Hypothalamus (tissue), 51 donors: Measurements from ENCODE around the gene SEPTIN8.

Experiments used
- DNase-seq, 51 donors: peaks; one replicate each; lab custom pipeline; 2025; lab: John Stamatoyannopoulos, UW

Gene SEPTIN8

DNA sequence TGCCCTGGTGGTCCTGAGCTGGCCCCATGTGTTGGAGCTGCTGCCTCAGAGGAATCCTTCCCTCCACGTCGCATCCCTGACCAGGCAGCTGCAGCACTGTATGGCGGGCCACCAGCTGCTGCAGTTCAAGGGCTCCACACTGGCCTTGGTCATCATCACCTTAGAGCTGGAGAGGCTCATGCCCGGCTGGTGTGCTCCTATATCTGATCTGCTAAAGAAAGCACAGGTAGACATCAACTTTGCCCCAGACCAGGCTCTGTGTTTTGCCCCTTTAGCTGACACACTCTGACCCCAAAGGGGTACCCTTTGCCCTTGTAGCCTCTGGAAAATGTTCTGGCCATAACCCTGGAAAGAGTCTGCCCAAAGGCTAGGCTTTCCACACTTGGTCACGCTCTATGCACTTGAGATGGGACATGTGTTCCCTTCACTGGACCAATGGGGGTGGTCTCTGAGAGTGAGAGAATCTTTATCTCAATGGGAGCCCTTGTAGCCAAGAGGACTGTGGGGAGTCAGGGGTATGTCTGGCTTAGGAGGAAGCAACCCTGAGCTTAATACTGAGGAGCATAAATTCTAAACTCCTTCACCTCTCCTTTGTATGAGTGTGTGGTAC is 25.0 kb downstream of the SEPTIN8 start:
- no peak for DNase-seq

DNA sequence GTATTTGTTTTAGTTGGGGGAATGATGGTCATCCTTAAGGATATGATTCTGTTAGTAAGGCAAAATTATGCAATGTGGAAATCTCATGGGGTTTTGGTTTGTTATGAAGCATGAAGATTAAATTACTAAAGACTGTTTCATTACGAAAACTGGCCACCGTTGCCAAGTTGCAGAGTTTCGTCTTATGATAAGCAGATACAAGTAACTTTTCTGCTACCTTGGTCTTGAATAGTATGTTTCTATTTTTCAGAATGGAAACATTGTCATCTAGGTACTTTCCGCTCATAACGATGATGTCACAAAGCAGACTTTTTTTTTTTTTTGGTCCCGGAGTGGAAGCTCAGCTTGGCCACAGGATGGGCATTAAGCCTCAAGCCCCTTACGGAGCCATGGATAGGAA is 25.6 kb downstream of the SEPTIN8 start:
- DNase-seq = no peak

DNA sequence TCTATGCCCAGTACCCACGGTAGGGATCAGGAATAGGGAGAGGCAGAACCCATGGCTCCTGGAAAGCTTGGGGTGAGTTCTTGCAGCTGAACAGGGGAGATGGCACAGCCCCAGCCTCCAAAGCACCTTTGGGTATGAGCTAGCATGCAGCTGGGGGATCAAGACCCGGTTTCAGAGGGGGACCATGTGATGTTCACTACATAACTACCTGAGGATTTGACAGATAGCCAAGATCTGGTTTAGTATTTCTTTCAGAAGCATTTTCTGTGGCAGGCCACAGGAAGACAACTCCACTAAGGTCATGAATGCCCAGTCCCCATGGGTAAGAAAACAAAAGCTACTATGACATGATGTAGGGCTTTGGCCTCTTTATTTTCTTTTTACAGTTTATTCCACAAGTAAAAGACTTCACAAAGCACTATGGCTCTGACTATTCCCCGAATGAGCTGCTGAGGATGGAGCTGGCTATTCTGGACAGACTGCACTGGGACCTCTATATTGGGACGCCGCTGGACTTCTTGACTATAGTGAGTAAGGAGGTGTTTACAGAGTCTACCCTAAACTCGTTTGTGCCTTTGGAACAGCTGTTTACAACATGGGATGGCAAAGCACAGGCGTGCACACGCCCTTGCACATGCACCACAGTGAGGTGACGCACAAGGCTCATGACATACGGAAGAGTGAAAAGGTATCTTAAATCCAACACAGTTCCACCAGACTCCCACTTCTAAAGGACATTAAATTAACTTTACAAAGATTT is 26.4 kb downstream of the SEPTIN8 start:
- no peak for DNase-seq

DNA sequence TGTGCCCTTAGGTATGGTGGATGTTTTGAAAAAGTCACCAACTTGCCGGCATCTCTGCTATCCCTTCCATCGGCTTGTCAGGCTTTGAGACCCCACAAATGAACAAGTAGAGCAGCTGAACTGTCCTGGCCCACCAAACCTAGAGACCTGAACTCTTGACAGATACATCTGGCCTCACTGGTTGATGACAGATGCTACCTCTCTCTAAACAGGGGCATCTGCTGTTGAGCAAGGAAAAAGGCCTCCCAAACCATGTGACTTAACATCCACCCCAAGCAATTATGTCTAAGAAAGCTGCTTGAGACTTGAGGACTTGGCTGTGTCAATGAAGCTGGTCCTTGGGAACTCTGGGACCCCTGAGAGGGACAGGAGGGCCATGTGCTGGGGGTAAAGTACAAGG is 27.5 kb downstream of the SEPTIN8 start:
- DNase-seq = no peak

DNA sequence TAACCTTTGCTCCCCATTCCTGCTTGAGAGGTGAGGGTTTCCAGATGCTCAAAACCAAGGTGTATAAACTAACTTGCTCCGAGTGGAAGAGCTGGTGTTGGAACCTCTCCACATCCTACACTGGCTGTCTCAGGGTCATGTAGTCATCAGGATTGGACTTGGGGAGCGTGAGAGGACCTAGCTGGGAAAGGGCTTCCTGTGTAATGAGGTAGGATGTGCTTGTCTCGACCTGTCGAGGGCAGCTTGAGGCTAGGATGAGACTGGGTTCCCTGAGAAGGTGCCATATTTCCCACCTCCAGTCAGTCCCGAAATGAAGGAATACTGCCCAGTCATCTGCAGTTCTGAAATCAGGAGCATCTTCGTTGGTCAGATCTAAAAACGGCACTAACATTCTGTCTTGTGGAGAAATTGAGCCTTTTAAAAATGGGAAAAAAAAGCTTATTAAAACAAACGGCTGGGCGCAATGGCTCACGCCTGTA is 28.5 kb downstream of the SEPTIN8 start:
- no peak for DNase-seq

DNA sequence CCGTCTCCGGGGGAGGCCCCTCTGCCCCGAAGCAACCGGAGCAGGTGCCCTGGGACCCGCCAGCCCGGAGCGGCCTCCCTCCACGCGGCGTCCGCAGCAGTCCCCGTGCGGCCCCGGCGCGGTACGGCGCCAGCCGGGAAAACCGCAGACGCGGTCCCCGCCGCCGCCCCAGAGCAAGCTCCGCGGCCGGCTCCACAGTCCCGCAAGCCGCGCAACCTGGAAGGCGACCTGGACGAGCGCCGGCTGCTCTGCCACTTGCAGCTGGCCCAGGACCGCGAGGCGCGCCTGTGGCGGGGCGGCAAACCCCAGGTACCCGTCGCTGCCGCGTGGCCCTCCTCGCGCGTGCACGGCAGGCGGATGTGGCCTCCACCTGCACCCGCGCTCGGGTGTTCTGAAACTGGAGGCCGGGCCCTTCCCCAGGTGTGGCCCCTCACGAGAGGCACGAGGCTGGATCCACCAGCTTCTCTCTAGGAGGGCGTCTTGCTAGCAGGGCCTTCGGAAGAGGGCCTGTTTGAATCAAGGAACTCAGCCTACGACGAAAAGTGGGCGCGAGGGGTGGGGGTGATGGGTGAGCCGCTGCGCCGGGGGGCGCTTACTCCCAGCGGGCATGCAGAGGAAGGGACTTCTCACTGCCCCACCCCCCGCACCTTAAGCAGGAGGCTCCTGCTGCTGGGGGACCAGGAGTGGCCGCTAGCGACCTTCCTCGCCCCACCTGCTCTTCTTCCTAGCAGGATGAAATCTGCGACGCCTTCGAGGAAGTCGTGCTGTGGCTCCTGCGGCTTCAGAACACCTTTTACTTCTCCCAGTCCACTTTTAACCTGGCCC is 29.2 kb downstream of the SEPTIN8 start:
- DNase-seq = no peak

DNA sequence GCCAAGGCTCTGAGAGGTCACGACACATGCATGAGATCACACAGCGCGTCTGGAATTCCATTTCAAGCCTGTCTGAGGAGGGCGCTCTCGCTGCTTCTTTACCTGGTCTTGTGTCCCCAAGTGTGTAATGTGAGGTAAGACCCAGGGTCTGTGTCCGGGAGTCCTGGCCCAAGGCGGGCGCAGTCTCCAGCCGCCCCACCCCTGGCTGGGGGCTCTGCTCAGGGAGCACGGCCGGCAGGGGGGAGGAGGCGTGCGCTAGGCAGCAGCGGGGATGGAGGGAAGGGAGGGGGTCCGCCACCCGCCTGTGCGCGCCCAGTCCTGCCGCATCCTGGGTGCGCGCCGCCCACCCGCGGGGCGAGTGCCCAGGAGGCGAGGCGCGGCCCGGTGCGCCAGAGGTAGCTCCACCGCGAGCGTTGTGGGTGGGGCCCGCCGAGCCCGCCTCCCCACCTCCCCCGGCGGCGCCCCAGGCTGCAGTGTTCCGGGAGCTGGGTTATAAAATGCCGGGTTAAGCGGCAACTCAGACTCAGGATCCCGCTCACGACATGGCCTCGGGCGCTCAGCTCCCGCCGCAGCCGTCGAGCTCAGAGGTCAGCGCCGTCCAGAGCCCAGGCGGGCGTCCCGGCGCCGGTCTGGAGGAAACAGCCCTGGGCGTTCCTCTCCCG is 30.0 kb downstream of the SEPTIN8 start, which contains the start of gene CCNI2:
TSS of gene CCNI2 (plus strand) at position 473 of the 662 bp plus-strand sequence. CDS start at position 543, 70 bp downstream.
- DNase-seq = peak in 10 of 51 donors; percentile 15 to 53 (median 30)

DNA sequence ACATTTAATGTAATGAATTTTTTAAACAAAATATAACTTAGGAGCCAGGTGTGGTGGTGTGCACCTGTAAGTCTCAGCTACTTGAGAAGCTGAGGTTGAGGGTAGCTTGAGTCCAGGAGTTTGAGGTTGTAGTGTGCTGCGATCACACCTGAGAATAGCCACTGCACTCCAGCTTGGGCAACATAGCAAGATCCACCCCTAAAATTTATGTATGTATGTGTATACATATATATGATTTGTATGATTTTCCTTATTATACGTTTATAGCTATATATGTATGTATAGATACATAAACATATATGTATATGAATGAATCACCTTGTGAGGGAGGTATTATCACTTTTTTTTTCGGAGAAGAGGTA is 30.5 kb downstream of the SEPTIN8 start:
- DNase-seq = no peak

DNA sequence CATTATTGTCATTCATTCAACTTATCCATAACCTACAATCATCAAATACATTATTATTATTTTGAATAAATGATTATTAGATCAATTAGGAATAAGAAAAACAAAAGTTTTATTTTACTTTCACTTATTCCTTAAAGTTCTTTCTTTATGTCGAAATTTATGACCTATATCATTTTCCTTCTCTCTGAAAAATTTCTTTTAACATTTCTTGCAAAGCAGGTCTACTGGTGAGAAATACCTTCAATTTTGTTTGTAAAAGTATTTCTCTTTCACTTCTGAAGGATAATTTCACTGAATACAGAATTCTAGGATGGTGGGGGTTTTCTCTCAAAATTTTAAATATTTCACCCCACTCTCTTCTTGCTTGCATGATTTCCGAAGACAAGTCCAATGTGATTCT is 32.4 kb downstream of the SEPTIN8 start:
- DNase-seq = no peak

DNA sequence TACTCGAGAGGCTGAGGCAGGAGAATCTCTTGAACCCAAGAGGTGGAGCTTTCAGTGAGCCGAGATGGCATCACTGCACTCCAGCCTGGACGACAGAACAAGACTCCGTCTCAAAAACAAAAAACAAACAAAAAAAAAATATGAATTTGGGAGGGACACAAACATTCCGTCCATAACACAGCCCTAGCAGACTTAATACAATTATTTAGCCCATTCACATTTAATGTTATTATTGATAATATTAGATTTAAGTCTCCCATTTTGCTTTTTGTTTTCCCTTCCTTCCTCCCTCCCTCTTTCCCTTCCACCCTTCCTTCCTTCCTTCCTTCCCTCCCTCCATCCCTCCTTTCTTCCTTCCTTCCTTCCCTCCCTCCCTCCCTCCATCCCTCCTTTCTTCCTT is 34.4 kb downstream of the SEPTIN8 start:
- DNase-seq = no peak

DNA sequence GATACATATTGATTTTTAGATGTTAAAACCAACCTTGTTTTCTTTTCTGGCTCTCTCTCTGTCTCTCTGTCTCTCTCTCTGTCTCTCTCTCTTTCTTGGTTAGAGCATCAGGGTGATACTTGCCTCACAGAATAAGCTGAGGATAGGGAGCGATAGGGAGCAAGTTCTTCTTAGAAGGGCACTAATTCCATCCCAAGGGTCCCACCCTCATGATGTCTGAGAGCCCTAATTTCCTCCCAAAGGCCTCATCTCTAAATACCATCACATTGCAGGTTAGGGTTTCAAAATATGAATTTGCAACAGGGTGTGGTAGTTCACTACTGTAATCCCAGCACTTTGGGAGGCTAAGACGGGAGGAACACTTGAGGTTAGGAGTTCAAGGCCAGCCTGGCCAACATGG is 34.9 kb downstream of the SEPTIN8 start:
- DNase-seq = no peak

DNA sequence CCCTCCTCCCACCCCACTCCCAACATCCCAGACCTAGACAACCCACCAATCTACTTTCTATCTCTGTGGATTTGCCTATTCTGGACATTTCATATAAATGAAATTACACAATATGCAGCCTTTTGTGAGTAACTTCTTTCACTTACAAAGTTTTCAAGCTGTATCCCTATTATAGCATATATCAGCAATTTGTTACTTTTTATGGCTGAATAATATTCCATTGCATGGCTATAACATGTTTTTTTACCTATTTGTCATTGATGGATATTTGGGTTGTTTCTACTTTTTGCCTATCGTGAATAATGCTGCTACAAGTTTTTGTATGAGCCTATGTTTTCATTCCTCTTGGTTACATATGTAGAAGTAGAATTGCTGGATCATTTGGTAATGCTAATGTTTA is 37.8 kb downstream of the SEPTIN8 start:
- DNase-seq = no peak

DNA sequence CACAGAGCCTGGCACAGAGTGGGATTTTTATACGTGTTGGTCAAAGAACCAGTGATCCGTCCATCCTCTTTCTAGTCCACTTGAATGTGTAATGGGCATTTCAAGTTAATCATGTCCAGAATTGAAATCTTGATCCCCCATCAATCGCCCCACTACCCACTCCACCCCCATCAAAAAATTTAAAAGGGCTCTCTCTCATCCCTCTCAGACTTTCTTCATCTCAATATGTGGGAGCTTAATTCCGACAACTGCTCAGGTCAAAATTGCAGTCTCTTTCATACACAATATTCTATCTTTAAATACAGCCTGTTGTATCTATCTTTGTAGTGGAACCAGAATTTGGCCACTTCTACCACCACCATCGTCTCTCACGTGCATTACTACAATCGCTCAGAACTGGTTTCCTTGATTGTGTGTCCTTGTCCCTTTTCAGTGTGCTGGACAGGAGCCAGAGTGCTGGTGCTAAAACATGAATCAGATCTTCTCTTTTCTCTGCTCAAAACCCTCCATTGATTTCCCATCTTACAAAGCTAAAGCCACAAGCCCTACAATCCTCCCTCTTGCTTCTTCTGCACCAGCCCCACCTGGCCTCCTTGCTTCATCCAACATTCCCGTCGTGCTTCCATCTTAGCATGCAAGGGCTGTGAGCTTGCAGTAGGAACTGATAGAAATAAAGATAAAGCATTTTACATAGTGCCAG is 38.9 kb downstream of the SEPTIN8 start:
- DNase-seq = peak in 2 of 51 donors; percentile 13 to 20

DNA sequence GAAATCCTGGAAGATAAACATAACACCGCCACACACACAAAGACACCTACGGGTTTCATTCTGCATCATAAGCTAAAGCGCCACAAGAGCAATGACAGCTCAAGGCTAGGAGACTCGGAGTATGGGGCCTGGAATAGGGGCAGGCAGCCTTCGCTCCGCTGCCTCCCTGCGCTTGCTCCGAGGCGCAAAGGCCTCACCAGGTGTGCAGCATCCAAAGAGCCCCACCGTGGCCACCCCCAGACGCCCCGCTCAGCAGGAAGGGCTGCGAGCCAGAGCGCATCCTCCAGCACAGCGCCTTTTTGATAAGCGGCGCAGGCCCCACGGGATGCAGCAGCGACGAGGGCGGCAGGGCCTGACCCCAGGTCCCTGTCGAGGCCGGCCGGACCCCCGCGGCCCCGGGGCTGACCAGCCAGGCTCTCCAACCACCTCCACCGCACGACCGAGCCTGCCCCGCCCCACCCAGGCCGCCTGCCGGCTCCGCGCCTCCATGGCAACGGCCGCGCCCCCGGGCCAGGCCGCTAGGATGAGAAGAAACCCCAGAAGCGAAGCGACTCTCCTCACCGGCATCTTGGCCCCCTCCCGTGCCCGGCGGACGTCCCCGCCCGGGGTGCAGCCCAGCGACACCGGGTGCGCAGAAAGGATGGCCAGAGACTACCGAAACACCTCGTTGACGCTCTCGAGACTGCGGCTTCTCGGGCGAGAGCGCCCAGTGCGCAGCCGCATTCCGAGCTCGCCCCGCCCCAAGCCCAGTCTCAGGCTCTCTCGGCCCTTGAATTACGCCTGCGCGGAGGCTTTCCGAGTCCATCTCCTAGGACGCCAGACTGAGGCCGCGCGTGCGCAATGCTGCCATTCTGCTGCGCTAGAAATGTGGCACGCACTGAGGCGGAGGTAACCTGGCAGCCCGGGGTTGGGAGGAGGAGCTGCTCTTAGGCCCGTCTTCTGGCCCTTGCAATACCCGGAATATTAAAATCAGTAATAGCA is 39.9 kb downstream of the SEPTIN8 start, which contains the start of gene KIF3A:
TSS of gene KIF3A (minus strand) at position 694 of the 981 bp plus-strand sequence. CDS start at position 567, 127 bp downstream.
- DNase-seq = peak; percentile 71 to 98 (median 93)

DNA sequence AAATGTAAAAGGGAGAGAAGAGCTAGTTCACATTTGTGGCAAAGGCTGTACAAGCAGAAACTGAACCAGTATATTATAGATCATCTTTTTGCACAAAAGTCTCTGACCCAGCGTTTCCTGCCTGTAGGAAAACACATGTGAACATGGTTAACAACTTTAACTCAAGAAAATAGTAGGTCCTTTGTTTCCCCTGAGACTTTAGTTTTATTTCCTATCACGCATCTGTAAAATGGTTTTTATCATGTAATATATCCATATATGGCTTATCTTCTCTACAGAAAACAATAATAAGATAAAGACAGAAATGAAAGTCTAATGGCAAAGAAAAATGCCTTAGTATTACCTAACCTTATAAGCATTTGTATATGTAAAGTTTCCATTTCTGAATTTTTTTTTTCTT is 42.4 kb downstream of the SEPTIN8 start:
- no peak for DNase-seq

DNA sequence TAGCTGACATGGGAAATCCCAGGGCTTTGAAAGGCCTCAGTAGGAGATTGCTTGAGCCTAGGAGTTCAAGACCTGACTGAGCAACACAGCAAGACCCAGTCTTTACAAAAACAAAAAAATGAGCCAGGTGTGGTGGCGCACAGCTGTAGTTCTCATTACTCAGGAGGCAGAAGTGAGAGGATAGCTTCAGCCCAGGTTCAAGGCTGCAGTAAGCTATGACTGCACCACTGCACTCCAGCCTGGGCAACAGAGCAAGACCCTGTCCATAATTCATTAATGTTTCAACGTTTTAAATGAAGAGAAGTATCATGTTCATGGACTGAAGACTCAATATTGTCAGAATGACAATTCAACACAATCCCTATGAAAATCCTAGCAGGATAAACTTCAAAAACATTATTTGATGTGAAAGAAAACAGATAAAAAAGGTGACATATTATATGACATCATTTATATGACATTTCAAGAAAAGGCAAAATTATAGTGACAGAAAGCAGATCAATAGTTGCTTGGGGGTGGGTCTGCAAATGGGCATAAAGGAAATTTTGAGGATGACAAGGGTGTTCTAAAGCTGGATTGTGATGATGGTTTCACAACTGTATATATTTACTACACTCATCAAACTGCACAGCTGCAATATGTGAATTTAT is 43.4 kb downstream of the SEPTIN8 start:
- no peak for DNase-seq

DNA sequence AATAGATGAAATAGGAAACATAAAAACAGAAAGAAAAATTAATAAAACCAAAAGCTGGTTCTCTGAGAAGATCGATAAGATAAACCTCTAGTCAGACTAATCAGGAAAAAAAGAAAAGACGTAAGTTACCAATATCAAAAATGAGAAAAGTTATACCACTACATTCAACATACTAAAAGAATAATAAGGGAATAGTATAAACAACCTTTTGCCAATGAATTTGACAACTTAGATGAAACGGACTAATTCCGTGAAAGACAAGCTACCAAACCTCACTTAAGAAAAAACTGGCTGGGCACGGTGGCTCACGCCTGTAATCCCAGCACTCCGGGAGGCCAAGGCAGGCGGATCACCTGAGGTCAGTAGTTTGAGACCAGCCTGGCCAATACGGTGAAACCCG is 47.1 kb downstream of the SEPTIN8 start:
- no peak for DNase-seq

DNA sequence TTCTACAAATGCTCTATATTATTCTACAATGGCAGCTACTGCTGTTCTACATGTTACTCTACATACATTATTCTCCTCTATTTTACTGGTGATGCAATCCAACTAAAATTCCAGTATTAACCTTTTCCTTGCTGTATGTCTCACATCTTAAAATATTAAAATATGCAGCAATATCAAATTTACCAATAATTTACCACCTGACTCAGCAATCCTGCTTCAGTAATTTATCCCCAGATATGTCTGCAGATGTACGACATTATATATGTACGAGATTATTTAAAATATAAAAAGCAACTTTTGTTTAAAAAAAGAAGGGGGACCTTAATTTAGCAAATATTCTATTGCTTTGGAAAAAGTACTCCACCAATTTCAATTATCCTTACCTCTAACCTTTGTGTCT is 51.3 kb downstream of the SEPTIN8 start:
- no peak for DNase-seq
